ENCODE data around the gene HLTF. TPM values are rescaled to one million over a fixed set of nuclear protein-coding genes. Genes with fewer than 3 reads are reported as not detected.

Gene HLTF
- total RNA-seq, 1 donor from 2014 or later = 21.6 TPM

DNA sequence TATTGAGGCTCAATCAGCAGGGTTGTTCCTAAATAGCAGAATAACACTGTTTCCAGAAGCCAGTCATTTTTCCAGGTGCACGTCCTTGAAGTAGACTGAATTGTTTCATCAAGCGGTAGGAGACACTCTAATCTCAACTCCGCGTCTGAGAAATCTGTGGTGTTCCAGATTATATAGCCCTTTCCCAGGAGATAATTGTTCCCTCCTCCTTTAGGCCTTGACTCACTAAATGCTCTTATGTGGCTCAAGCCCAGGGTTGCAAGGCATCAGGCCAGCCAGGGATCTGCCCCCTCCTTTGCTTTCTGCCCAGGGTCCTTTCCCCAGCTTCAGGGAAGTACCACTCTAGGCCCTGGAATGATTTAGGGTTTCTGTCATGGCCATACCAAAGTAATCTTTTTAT is 5.7 kb upstream of the HLTF start:
- Histone ChIP-seq H3K36me3 (ENCODE audit: control insufficient read depth, insufficient read depth, low read length) (no peaks in the 10 kb centered on the region), H3K27me3 (ENCODE audit: control insufficient read depth, insufficient read depth, low read length) (no peaks in the 10 kb centered on the region), H3K4me3 (ENCODE audit: low read depth, low read length) (no peak overlapping the region)
- TF ChIP-seq, protein P1, sequence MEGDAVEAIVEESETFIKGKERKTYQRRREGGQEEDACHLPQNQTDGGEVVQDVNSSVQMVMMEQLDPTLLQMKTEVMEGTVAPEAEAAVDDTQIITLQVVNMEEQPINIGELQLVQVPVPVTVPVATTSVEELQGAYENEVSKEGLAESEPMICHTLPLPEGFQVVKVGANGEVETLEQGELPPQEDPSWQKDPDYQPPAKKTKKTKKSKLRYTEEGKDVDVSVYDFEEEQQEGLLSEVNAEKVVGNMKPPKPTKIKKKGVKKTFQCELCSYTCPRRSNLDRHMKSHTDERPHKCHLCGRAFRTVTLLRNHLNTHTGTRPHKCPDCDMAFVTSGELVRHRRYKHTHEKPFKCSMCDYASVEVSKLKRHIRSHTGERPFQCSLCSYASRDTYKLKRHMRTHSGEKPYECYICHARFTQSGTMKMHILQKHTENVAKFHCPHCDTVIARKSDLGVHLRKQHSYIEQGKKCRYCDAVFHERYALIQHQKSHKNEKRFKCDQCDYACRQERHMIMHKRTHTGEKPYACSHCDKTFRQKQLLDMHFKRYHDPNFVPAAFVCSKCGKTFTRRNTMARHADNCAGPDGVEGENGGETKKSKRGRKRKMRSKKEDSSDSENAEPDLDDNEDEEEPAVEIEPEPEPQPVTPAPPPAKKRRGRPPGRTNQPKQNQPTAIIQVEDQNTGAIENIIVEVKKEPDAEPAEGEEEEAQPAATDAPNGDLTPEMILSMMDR (IDR thresholded peaks at IDR 0.05; ENCODE audit: insufficient read depth, low read length, poor library complexity, severe bottlenecking) = no peak
- no peak for DNase-seq (ENCODE audit: low read depth)

DNA sequence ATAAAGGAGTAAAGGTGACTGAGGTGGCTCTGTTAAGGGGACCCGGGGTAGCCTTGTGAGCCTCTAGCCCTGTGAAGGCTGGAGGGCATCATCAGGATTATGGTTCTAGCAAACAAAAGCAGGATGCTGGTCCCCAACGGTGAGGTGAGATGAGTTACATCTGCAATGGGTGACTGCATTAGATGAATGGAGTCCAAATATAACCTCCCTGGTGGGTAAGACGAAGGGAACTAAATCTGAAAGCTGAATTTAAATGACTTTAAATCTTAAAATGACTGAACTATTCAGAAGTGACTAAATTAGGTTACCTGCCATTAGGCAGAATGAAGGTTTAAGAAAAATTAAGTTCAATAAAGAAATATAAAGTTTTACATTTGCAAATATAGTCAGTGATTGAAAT is 4.6 kb upstream of the HLTF start:
- H3K4me3 ChIP-seq (ENCODE audit: low read depth, low read length) = no peak overlapping the region
- DNase-seq (ENCODE audit: low read depth) = no peak
- H3K27me3 ChIP-seq (ENCODE audit: control insufficient read depth, insufficient read depth, low read length) = no peaks in the 10 kb centered on the region
- TF ChIP-seq, protein P1 (IDR thresholded peaks at IDR 0.05; ENCODE audit: insufficient read depth, low read length, poor library complexity, severe bottlenecking) = no peak
- H3K36me3 ChIP-seq (ENCODE audit: control insufficient read depth, insufficient read depth, low read length) = no peaks in the 10 kb centered on the region

DNA sequence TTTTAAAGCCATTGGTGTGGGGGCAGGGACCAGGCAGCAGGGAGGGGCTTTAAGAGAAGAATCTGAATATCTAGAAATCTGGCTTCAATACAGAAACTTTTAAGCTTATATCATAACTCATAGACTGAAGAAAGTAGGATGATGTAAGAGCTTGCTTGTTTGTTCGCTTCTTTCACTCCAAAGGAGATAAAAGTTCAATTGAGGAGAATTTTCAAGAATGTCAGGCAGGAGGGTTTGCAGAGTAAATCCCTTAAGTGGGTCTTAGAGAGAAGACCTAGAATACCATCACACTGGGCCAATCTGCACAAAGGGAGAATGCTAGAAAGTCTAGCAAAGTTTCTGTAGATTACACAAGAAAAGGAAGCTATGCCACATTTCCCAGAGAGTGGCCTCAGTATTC is 4.1 kb upstream of the HLTF start:
- Histone ChIP-seq H3K27me3 (ENCODE audit: control insufficient read depth, insufficient read depth, low read length) (no peaks in the 10 kb centered on the region), H3K4me3 (ENCODE audit: low read depth, low read length) (no peak overlapping the region), H3K36me3 (ENCODE audit: control insufficient read depth, insufficient read depth, low read length) (no peaks in the 10 kb centered on the region)
- TF ChIP-seq, protein P1 (IDR thresholded peaks at IDR 0.05; ENCODE audit: insufficient read depth, low read length, poor library complexity, severe bottlenecking) = no peak
- no peak for DNase-seq (ENCODE audit: low read depth)

DNA sequence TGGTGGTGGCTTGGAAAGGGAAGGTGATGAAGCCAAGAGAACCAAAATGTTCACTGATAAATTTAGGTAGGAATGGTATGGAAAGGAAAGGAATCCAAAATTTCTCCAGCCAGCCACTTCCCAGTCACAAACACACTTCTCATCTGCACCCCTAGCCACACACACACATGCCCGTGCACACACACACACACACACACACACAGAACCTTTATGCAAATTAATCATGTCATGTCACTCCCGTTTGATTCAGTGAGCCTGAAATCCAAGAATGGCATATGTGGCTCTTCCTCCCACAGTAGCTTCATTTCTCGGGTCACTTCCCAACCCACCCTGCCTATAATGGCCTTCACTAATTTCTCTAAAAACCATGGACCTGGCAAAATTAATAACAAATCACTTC is 3.1 kb upstream of the HLTF start:
- Histone ChIP-seq H3K4me3 (ENCODE audit: low read depth, low read length) (no peak overlapping the region), H3K36me3 (ENCODE audit: control insufficient read depth, insufficient read depth, low read length) (no peaks in the 10 kb centered on the region), H3K27me3 (ENCODE audit: control insufficient read depth, insufficient read depth, low read length) (no peaks in the 10 kb centered on the region)
- TF ChIP-seq, protein P1 (IDR thresholded peaks at IDR 0.05; ENCODE audit: insufficient read depth, low read length, poor library complexity, severe bottlenecking) = no peak
- no peak for DNase-seq (ENCODE audit: low read depth)

DNA sequence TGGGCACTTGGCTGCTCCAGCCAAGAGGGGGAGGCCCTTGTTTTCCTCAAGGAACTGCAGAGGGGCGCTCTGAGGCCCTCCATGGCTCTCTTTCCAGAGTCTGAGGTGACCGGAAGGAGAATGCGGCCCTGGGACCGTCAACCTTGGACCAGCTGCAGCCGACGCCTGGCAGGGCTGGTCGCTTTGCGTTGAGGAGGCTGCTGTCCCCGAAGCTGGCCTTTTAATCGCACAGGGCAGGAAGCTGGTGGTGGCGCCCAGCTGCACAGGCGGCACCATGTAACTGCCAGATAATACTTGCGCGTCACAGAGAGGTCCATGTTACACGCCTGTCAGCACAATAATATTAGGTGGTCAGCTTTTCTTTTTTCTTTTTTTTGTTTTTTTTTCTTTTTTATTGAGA is 875 bp upstream of the HLTF start:
- no peaks in the 10 kb centered on the region for H3K36me3 ChIP-seq (ENCODE audit: control insufficient read depth, insufficient read depth, low read length)
- TF ChIP-seq, protein P1 (IDR thresholded peaks at IDR 0.05; ENCODE audit: insufficient read depth, low read length, poor library complexity, severe bottlenecking) = no peak
- DNase-seq (ENCODE audit: low read depth) = no peak
- H3K27me3 ChIP-seq (ENCODE audit: control insufficient read depth, insufficient read depth, low read length) = no peaks in the 10 kb centered on the region
- no peak overlapping the region for H3K4me3 ChIP-seq (ENCODE audit: low read depth, low read length)

DNA sequence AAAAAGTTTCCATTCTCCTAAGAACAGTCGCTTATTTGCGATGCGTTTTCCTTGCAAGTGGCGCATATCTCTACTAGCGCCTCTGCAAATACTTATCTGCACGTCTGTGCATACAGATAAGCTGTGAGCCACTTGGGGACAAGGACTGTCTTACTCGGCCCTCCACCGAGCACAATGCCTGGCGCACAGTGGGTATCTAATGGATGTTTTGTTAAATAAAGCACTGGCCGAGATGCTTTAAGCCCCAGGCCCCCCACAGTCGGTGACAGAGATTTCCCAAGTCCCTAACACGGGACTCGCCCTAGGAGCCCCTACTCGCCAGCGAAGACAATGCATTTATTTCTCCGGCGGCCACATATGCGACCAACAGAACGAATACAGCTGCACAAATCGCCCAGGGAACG is 503 bp downstream of the HLTF start:
- TF ChIP-seq, protein P1 (IDR thresholded peaks at IDR 0.05; ENCODE audit: insufficient read depth, low read length, poor library complexity, severe bottlenecking) = no peak
- H3K36me3 ChIP-seq (ENCODE audit: control insufficient read depth, insufficient read depth, low read length) = no peaks in the 10 kb centered on the region
- DNase-seq (ENCODE audit: low read depth) = peak; percentile 7
- peak overlapping the region; percentile 87 for H3K4me3 ChIP-seq (ENCODE audit: low read depth, low read length)
- H3K27me3 ChIP-seq (ENCODE audit: control insufficient read depth, insufficient read depth, low read length) = no peaks in the 10 kb centered on the region

Measured in kidney epithelial cell (primary cell).